Neural crest cell (in vitro differentiated cells): ENCODE data around the gene BOD1. TPM values are rescaled to one million over a fixed set of nuclear protein-coding genes. Genes with fewer than 3 reads are reported as not detected.

ENCODE experiments used
- DNase-seq: peaks from one replicate; pipeline ENCODE4 v3.0.0; 2021; ENCODE audit warnings: low read depth, mixed read lengths, low spot score
- H3K27ac Mint-ChIP-seq: one replicate; pipeline ENCODE4 v1.8.0; 2021; ENCODE audit warnings: mild to moderate bottlenecking, mixed read lengths; ENCODE audit not compliant: unreplicated experiment
- H3K27me3 Mint-ChIP-seq: 2 replicates; pipeline ENCODE4 v1.8.0; 2021; ENCODE audit warnings: low read depth, mild to moderate bottlenecking, mixed read lengths
- H3K36me3 Mint-ChIP-seq: 2 replicates; pipeline ENCODE4 v1.8.0; 2021; ENCODE audit warnings: low read depth, mild to moderate bottlenecking, mixed read lengths
- H3K4me1 Mint-ChIP-seq: 2 replicates; pipeline ENCODE4 v1.8.0; 2021; ENCODE audit warnings: mixed read lengths
- H3K4me3 Mint-ChIP-seq: one replicate; pipeline ENCODE4 v1.8.0; 2021; ENCODE audit warnings: mild to moderate bottlenecking, mixed read lengths
- H3K9me3 Mint-ChIP-seq: 2 replicates; pipeline ENCODE4 v1.8.0; 2021; ENCODE audit warnings: mixed read lengths
- total RNA-seq: library from RNA; stranded (reverse); gene quantifications from 2 replicates; pipeline ENCODE4 v1.2.1, GENCODE V29; 2021
- TF ChIP-seq, protein P1 (sequence below): fragments of 200-600 bp; sonication (generic); conservative IDR thresholded peaks from 2 replicates; pipeline ENCODE4 v1.5.0; 2021; ENCODE audit warnings: antibody characterized with exemption, mild to moderate bottlenecking

Gene BOD1
- total RNA-seq, 1 donor from 2014 or later: 126 TPM

- Mint-ChIP-seq H3K9me3 (no peaks in the 10 kb centered on the region), H3K4me1 (peaks cover 14% of the 10 kb centered on the region), H3K27me3 (no peaks in the 10 kb centered on the region), H3K36me3 (no peaks in the 10 kb centered on the region), H3K4me3 (no peak overlapping the region), H3K27ac (no peak overlapping the region)
- TF ChIP-seq, protein P1, sequence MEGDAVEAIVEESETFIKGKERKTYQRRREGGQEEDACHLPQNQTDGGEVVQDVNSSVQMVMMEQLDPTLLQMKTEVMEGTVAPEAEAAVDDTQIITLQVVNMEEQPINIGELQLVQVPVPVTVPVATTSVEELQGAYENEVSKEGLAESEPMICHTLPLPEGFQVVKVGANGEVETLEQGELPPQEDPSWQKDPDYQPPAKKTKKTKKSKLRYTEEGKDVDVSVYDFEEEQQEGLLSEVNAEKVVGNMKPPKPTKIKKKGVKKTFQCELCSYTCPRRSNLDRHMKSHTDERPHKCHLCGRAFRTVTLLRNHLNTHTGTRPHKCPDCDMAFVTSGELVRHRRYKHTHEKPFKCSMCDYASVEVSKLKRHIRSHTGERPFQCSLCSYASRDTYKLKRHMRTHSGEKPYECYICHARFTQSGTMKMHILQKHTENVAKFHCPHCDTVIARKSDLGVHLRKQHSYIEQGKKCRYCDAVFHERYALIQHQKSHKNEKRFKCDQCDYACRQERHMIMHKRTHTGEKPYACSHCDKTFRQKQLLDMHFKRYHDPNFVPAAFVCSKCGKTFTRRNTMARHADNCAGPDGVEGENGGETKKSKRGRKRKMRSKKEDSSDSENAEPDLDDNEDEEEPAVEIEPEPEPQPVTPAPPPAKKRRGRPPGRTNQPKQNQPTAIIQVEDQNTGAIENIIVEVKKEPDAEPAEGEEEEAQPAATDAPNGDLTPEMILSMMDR: no peak
- no peak for DNase-seq
Measured at GRCh38 chr5:173622183-173623047, 6.0 kb upstream of the BOD1 start.

GRCh38 chr5:173620784-173621183 lies 4.3 kb upstream of the BOD1 start:
- H3K9me3 Mint-ChIP-seq: no peaks in the 10 kb centered on the region
- H3K4me1 Mint-ChIP-seq: peaks cover 22% of the 10 kb centered on the region
- no peak for DNase-seq
- H3K27ac Mint-ChIP-seq: no peak overlapping the region
- no peak overlapping the region for H3K4me3 Mint-ChIP-seq
- TF ChIP-seq, protein P1: no peak
- H3K36me3 Mint-ChIP-seq: no peaks in the 10 kb centered on the region
- H3K27me3 Mint-ChIP-seq: no peaks in the 10 kb centered on the region

GRCh38 chr5:173618927-173619519 lies 2.6 kb upstream of the BOD1 start:
- H3K4me3 Mint-ChIP-seq: peak overlapping the region; percentile 72
- no peak overlapping the region for H3K27ac Mint-ChIP-seq

DNA sequence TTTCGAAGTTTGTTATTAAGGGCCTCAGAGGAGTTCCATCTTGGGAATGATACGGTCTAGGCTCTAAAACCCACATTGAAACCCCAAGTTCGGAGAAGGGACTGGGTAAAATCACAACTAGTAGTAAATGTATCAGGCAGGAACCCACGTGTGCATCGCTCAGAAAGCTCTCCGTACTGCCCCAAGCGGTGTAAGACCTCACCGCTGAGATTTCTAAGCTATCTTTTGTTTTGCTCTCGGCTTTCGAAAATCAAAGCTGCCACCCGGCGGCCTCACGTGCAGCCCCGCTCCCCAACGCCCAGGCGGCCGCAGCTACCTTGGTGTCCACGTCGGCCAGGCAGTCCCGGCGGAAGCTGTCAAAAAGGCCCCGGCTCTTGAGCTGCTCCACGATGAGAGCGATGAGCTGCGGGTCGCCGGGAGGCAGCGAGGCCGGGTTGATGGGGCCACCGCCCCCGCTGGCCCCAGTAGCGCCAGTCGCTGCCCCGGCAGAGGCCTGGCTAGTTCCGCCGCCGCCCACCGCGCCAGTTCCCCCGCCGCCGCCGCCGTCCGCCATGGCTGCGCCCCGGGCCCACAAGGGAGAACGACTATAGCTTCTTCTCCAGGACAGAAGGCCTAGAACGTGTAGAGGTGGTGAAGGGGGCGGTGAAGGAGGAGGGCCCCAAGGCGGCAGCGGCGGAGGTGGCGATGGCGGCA lies 420 bp downstream of the BOD1 start:
- TF ChIP-seq, protein P1: peak; percentile 70
- Mint-ChIP-seq H3K4me3 (peak overlapping the region; percentile 97), H3K4me1 (peaks cover 43% of the 10 kb centered on the region)

More at GRCh38 chr5:173618927-173619519, 2.6 kb upstream of the BOD1 start:
- TF ChIP-seq, protein P1: peak; percentile 88
- H3K4me1 Mint-ChIP-seq: peaks cover 40% of the 10 kb centered on the region
- DNase-seq: peak; percentile 48
- H3K9me3 Mint-ChIP-seq: no peaks in the 10 kb centered on the region
- no peaks in the 10 kb centered on the region for H3K27me3 Mint-ChIP-seq
- no peaks in the 10 kb centered on the region for H3K36me3 Mint-ChIP-seq

GRCh38 chr5:173614591-173614990 lies 1.9 kb downstream of the BOD1 start:
- no peaks in the 10 kb centered on the region for H3K9me3 Mint-ChIP-seq
- peaks cover 11% of the 10 kb centered on the region for H3K36me3 Mint-ChIP-seq
- peaks cover 43% of the 10 kb centered on the region for H3K4me1 Mint-ChIP-seq
- TF ChIP-seq, protein P1: no peak
- no peaks in the 10 kb centered on the region for H3K27me3 Mint-ChIP-seq
- no peak overlapping the region for H3K27ac Mint-ChIP-seq
- peak overlapping the region; percentile 97 for H3K4me3 Mint-ChIP-seq
- DNase-seq: no peak

More for the DNA sequence above, 420 bp downstream of the BOD1 start:
- peak; percentile 61 for DNase-seq
- Mint-ChIP-seq H3K27me3 (no peaks in the 10 kb centered on the region), H3K36me3 (peaks cover 11% of the 10 kb centered on the region), H3K9me3 (no peaks in the 10 kb centered on the region), H3K27ac (peak overlapping the region; percentile 96)
